Activated naive CD8-positive, alpha-beta T cell (primary cell): ENCODE results near the gene LRRN3.

Experiments
- H3K27ac Mint-ChIP-seq: one replicate; pipeline ENCODE4 v1.8.0; 2021; ENCODE audit warnings: mixed read lengths
- H3K27me3 Mint-ChIP-seq: one replicate; pipeline ENCODE4 v1.8.0; 2021; ENCODE audit warnings: mixed read lengths
- H3K36me3 Mint-ChIP-seq: one replicate; pipeline ENCODE4 v1.8.0; 2021; ENCODE audit warnings: mixed read lengths
- H3K4me1 Mint-ChIP-seq: one replicate; pipeline ENCODE4 v1.8.0; 2021; ENCODE audit warnings: low read depth, mixed read lengths
- H3K4me3 Mint-ChIP-seq: one replicate; pipeline ENCODE4 v1.8.0; 2021; ENCODE audit warnings: mild to moderate bottlenecking, mixed read lengths
- H3K9me3 Mint-ChIP-seq: one replicate; pipeline ENCODE4 v1.8.0; 2021; ENCODE audit warnings: low read depth, mixed read lengths

Gene LRRN3

GRCh38 chr7:111090846-111091245, at the start of gene LRRN3:
Gene LRRN3 (plus strand): TSS chr7:111091127. CDS start chr7:111122773, 31,646 bp downstream.
- peak within 1 kb of the TSS; percentile 94 for H3K27ac Mint-ChIP-seq
- H3K9me3 Mint-ChIP-seq, result no peaks in the 10 kb centered on the region
- peaks cover 13% of the 10 kb centered on the region for H3K36me3 Mint-ChIP-seq
- peak within 1 kb of the TSS; percentile 95 for H3K4me3 Mint-ChIP-seq
- H3K4me1 Mint-ChIP-seq, result peaks cover 57% of the 10 kb centered on the region
- no peaks in the 10 kb centered on the region for H3K27me3 Mint-ChIP-seq

GRCh38 chr7:111041577-111041976, 49.4 kb upstream of the LRRN3 start:
- Mint-ChIP-seq H3K27me3 (no peaks in the 10 kb centered on the region), H3K9me3 (no peaks in the 10 kb centered on the region), H3K27ac (peak overlapping the region; percentile 81), H3K36me3 (no peaks in the 10 kb centered on the region), H3K4me3 (peak overlapping the region; percentile 62), H3K4me1 (peaks cover 47% of the 10 kb centered on the region)

GRCh38 chr7:111042842-111043241, 48.1 kb upstream of the LRRN3 start:
- H3K4me3 Mint-ChIP-seq, result no peak overlapping the region
- no peaks in the 10 kb centered on the region for H3K27me3 Mint-ChIP-seq
- H3K4me1 Mint-ChIP-seq, result peaks cover 41% of the 10 kb centered on the region
- H3K36me3 Mint-ChIP-seq, result peaks cover 2% of the 10 kb centered on the region
- no peaks in the 10 kb centered on the region for H3K9me3 Mint-ChIP-seq
- peak overlapping the region; percentile 34 for H3K27ac Mint-ChIP-seq

GRCh38 chr7:111043561-111043960, 47.4 kb upstream of the LRRN3 start:
- H3K27me3 Mint-ChIP-seq, result no peaks in the 10 kb centered on the region
- no peaks in the 10 kb centered on the region for H3K9me3 Mint-ChIP-seq
- H3K27ac Mint-ChIP-seq, result peak overlapping the region; percentile 51
- peaks cover 34% of the 10 kb centered on the region for H3K4me1 Mint-ChIP-seq
- no peak overlapping the region for H3K4me3 Mint-ChIP-seq
- H3K36me3 Mint-ChIP-seq, result peaks cover 2% of the 10 kb centered on the region

GRCh38 chr7:111045449-111045848, 45.5 kb upstream of the LRRN3 start:
- Mint-ChIP-seq H3K27me3 (no peaks in the 10 kb centered on the region), H3K4me3 (no peak overlapping the region), H3K27ac (no peak overlapping the region), H3K9me3 (no peaks in the 10 kb centered on the region), H3K36me3 (peaks cover 2% of the 10 kb centered on the region), H3K4me1 (peaks cover 31% of the 10 kb centered on the region)

- H3K4me1 Mint-ChIP-seq, result peaks cover 29% of the 10 kb centered on the region
- no peaks in the 10 kb centered on the region for H3K9me3 Mint-ChIP-seq
- H3K27me3 Mint-ChIP-seq, result no peaks in the 10 kb centered on the region
- peak overlapping the region; percentile 1 for H3K27ac Mint-ChIP-seq
- H3K4me3 Mint-ChIP-seq, result no peak overlapping the region
- H3K36me3 Mint-ChIP-seq, result peaks cover 2% of the 10 kb centered on the region
These were observed 43.3 kb upstream of the LRRN3 start for GRCh38 chr7:111047595-111047994.

GRCh38 chr7:111049971-111050680, 40.8 kb upstream of the LRRN3 start:
- no peaks in the 10 kb centered on the region for H3K9me3 Mint-ChIP-seq
- H3K4me3 Mint-ChIP-seq, result no peak overlapping the region
- no peaks in the 10 kb centered on the region for H3K27me3 Mint-ChIP-seq
- H3K36me3 Mint-ChIP-seq, result peaks cover 2% of the 10 kb centered on the region
- H3K27ac Mint-ChIP-seq, result no peak overlapping the region
- H3K4me1 Mint-ChIP-seq, result peaks cover 36% of the 10 kb centered on the region

- Mint-ChIP-seq H3K9me3 (no peaks in the 10 kb centered on the region), H3K27ac (no peak overlapping the region), H3K4me3 (no peak overlapping the region), H3K4me1 (peaks cover 38% of the 10 kb centered on the region), H3K27me3 (no peaks in the 10 kb centered on the region), H3K36me3 (peaks cover 2% of the 10 kb centered on the region)
These were observed 40.0 kb upstream of the LRRN3 start for GRCh38 chr7:111050875-111051416.

GRCh38 chr7:111051832-111052231, 39.1 kb upstream of the LRRN3 start:
- H3K4me3 Mint-ChIP-seq, result no peak overlapping the region
- no peak overlapping the region for H3K27ac Mint-ChIP-seq
- H3K4me1 Mint-ChIP-seq, result peaks cover 43% of the 10 kb centered on the region
- peaks cover 2% of the 10 kb centered on the region for H3K36me3 Mint-ChIP-seq
- H3K27me3 Mint-ChIP-seq, result no peaks in the 10 kb centered on the region
- H3K9me3 Mint-ChIP-seq, result no peaks in the 10 kb centered on the region

- Mint-ChIP-seq H3K36me3 (no peaks in the 10 kb centered on the region), H3K4me3 (no peak overlapping the region), H3K27me3 (no peaks in the 10 kb centered on the region), H3K4me1 (peaks cover 51% of the 10 kb centered on the region), H3K9me3 (no peaks in the 10 kb centered on the region), H3K27ac (no peak overlapping the region)
These were observed 37.9 kb upstream of the LRRN3 start for GRCh38 chr7:111053035-111053434.

GRCh38 chr7:111056371-111056770, 34.6 kb upstream of the LRRN3 start:
- no peaks in the 10 kb centered on the region for H3K27me3 Mint-ChIP-seq
- no peak overlapping the region for H3K4me3 Mint-ChIP-seq
- H3K9me3 Mint-ChIP-seq, result peaks cover 4% of the 10 kb centered on the region
- no peak overlapping the region for H3K27ac Mint-ChIP-seq
- peaks cover 4% of the 10 kb centered on the region for H3K36me3 Mint-ChIP-seq
- peaks cover 52% of the 10 kb centered on the region for H3K4me1 Mint-ChIP-seq

GRCh38 chr7:111057066-111057465, 33.9 kb upstream of the LRRN3 start:
- H3K27me3 Mint-ChIP-seq, result no peaks in the 10 kb centered on the region
- peaks cover 8% of the 10 kb centered on the region for H3K36me3 Mint-ChIP-seq
- peaks cover 7% of the 10 kb centered on the region for H3K9me3 Mint-ChIP-seq
- H3K4me1 Mint-ChIP-seq, result peaks cover 51% of the 10 kb centered on the region
- H3K27ac Mint-ChIP-seq, result no peak overlapping the region
- no peak overlapping the region for H3K4me3 Mint-ChIP-seq

- H3K4me3 Mint-ChIP-seq, result no peak overlapping the region
- no peak overlapping the region for H3K27ac Mint-ChIP-seq
- H3K27me3 Mint-ChIP-seq, result no peaks in the 10 kb centered on the region
- peaks cover 17% of the 10 kb centered on the region for H3K36me3 Mint-ChIP-seq
- peaks cover 20% of the 10 kb centered on the region for H3K9me3 Mint-ChIP-seq
- peaks cover 32% of the 10 kb centered on the region for H3K4me1 Mint-ChIP-seq
These were observed 31.1 kb upstream of the LRRN3 start for GRCh38 chr7:111059833-111060232.

GRCh38 chr7:111063166-111063565, 27.8 kb upstream of the LRRN3 start:
- peaks cover 21% of the 10 kb centered on the region for H3K9me3 Mint-ChIP-seq
- H3K4me3 Mint-ChIP-seq, result no peak overlapping the region
- peaks cover 19% of the 10 kb centered on the region for H3K36me3 Mint-ChIP-seq
- H3K27me3 Mint-ChIP-seq, result no peaks in the 10 kb centered on the region
- H3K27ac Mint-ChIP-seq, result no peak overlapping the region
- H3K4me1 Mint-ChIP-seq, result peaks cover 13% of the 10 kb centered on the region

- H3K27me3 Mint-ChIP-seq, result no peaks in the 10 kb centered on the region
- peaks cover 11% of the 10 kb centered on the region for H3K36me3 Mint-ChIP-seq
These were observed 23.7 kb upstream of the LRRN3 start for GRCh38 chr7:111067251-111067650.

GRCh38 chr7:111067682-111068081, 23.2 kb upstream of the LRRN3 start:
- peaks cover 11% of the 10 kb centered on the region for H3K36me3 Mint-ChIP-seq
- no peak overlapping the region for H3K4me3 Mint-ChIP-seq
- peaks cover 44% of the 10 kb centered on the region for H3K4me1 Mint-ChIP-seq
- H3K27me3 Mint-ChIP-seq, result no peaks in the 10 kb centered on the region
- no peak overlapping the region for H3K27ac Mint-ChIP-seq
- H3K9me3 Mint-ChIP-seq, result peaks cover 14% of the 10 kb centered on the region

More at GRCh38 chr7:111067251-111067650, 23.7 kb upstream of the LRRN3 start:
- no peak overlapping the region for H3K4me3 Mint-ChIP-seq
- peaks cover 41% of the 10 kb centered on the region for H3K4me1 Mint-ChIP-seq
- H3K27ac Mint-ChIP-seq, result no peak overlapping the region
- H3K9me3 Mint-ChIP-seq, result peaks cover 14% of the 10 kb centered on the region
